Karpas-422 (cell line): ENCODE data around the gene RBM39. TPM values are rescaled to one million over a fixed set of nuclear protein-coding genes. Genes with fewer than 3 reads are reported as not detected.
A peak's percentile ranks its signal among the peaks of the same experiment; 100 is the strongest.

Experiments used
- DNase-seq: peaks from one replicate; pipeline ENCODE4 v3.0.0-alpha.2; 2015
- H2AFZ ChIP-seq: fragments of 200-600 bp; sonication (generic); 2 replicates; pipeline ENCODE4 v1.6.1; 2014; ENCODE audit warnings: antibody characterized with exemption, low read length, mixed read lengths
- H3K27ac ChIP-seq: fragments of 200-600 bp; sonication (generic); 2 replicates; pipeline ENCODE4 v1.5.1; 2014; ENCODE audit warnings: mild to moderate bottlenecking, low read length, moderate library complexity
- H3K27me3 ChIP-seq: fragments of 200-600 bp; sonication (generic); 2 replicates; pipeline ENCODE4 v1.6.1; 2014; ENCODE audit warnings: low read length, mixed read lengths
- H3K36me3 ChIP-seq: fragments of 200-600 bp; sonication (generic); 2 replicates; pipeline ENCODE4 v1.6.1; 2014; ENCODE audit warnings: low read length, mixed read lengths; ENCODE audit not compliant: insufficient read depth
- H3K4me1 ChIP-seq: fragments of 200-600 bp; sonication (generic); 2 replicates; pipeline ENCODE4 v1.6.1; 2014; ENCODE audit warnings: mild to moderate bottlenecking, low read length, mixed read lengths
- H3K4me2 ChIP-seq: fragments of 200-600 bp; sonication (generic); 2 replicates; pipeline ENCODE4 v1.6.1; 2014; ENCODE audit warnings: low read length, low read depth, mild to moderate bottlenecking; ENCODE audit not compliant: poor library complexity, severe bottlenecking
- H3K4me3 ChIP-seq: fragments of 200-600 bp; sonication (generic); 2 replicates; pipeline ENCODE4 v1.5.1; 2014; ENCODE audit warnings: mild to moderate bottlenecking, antibody characterized with exemption, low read length, mixed read lengths
- H3K79me2 ChIP-seq: fragments of 200-600 bp; sonication (generic); 2 replicates; pipeline ENCODE4 v1.6.1; 2014; ENCODE audit warnings: mild to moderate bottlenecking, low read length, mixed read lengths
- H3K9ac ChIP-seq: fragments of 200-600 bp; sonication (generic); 2 replicates; pipeline ENCODE4 v1.6.0; 2014; ENCODE audit warnings: low read length
- H3K9me2 ChIP-seq: fragments of 200-600 bp; sonication (generic), shearing (Covaris generic); replicated peaks from 2 replicates; pipeline ENCODE4 v1.6.0; 2014; ENCODE audit warnings: mild to moderate bottlenecking, low read length, moderate library complexity; ENCODE audit not compliant: insufficient read depth
- H3K9me3 ChIP-seq: fragments of 300-700, 200-600 bp; sonication (generic); 2 replicates; pipeline ENCODE4 v1.6.1; 2014; ENCODE audit warnings: low read length, mixed read lengths
- H4K20me1 ChIP-seq: fragments of 200-600 bp; sonication (generic); 2 replicates; pipeline ENCODE4 v1.6.1; 2014; ENCODE audit warnings: mild to moderate bottlenecking, antibody characterized with exemption, low read length, low read depth; ENCODE audit not compliant: insufficient read depth
- total RNA-seq: library from RNA; depleted of rRNA; stranded (reverse); fragments of >200 nt; shearing (Covaris generic); gene quantifications from 2 replicates; pipeline ENCODE4 v1.2.3, GENCODE V29; 2014; ENCODE audit warnings: low replicate concordance

The RBM39 gene
- total RNA-seq, 1 experiment from 2014 or later: 375 TPM

GRCh38 chr20:35773154-35773751 is 31.2 kb upstream of the RBM39 start:
- H4K20me1 ChIP-seq: no peaks in the 10 kb centered on the region

GRCh38 chr20:35772563-35773058 is 30.6 kb upstream of the RBM39 start:
- DNase-seq: no peak
- Histone ChIP-seq H2AFZ (no peak overlapping the region), H3K36me3 (peaks cover 5% of the 10 kb centered on the region; the same call in 1 of the 2 replicates), H3K9me3 (no peaks in the 10 kb centered on the region), H3K9ac (peak overlapping the region; percentile 79), H4K20me1 (no peaks in the 10 kb centered on the region), H3K4me1 (peaks cover 32% of the 10 kb centered on the region), H3K9me2 (no peaks in the 10 kb centered on the region), H3K27ac (peak overlapping the region; percentile 51), H3K4me2 (peak overlapping the region; percentile 88), H3K79me2 (peaks cover 53% of the 10 kb centered on the region), H3K27me3 (no peaks in the 10 kb centered on the region), H3K4me3 (peak overlapping the region; percentile 77)

More at GRCh38 chr20:35773154-35773751, 31.2 kb upstream of the RBM39 start:
- peak overlapping the region; percentile 51 for H3K27ac ChIP-seq
- peaks cover 5% of the 10 kb centered on the region; the same call in 1 of the 2 replicates for H3K36me3 ChIP-seq
- no peak overlapping the region for H2AFZ ChIP-seq
- H3K4me3 ChIP-seq: peak overlapping the region; percentile 77
- peak overlapping the region; percentile 88 for H3K4me2 ChIP-seq
- no peaks in the 10 kb centered on the region for H3K27me3 ChIP-seq
- DNase-seq: peak; percentile 47
- H3K9me2 ChIP-seq: no peaks in the 10 kb centered on the region
- no peaks in the 10 kb centered on the region for H3K9me3 ChIP-seq
- H3K9ac ChIP-seq: peak overlapping the region; percentile 79
- H3K4me1 ChIP-seq: peaks cover 27% of the 10 kb centered on the region
- peaks cover 59% of the 10 kb centered on the region for H3K79me2 ChIP-seq

- Histone ChIP-seq H3K9me3 (no peaks in the 10 kb centered on the region), H3K4me3 (peak within 1 kb of the TSS; percentile 77), H3K27ac (peak within 1 kb of the TSS; percentile 51), H2AFZ (peak within 1 kb of the TSS; percentile 22; the same call in 1 of the 2 replicates), H3K4me2 (peak within 1 kb of the TSS; percentile 88), H4K20me1 (no peaks in the 10 kb centered on the region), H3K79me2 (peaks cover 46% of the 10 kb centered on the region), H3K27me3 (no peaks in the 10 kb centered on the region), H3K9me2 (no peaks in the 10 kb centered on the region), H3K36me3 (peaks cover 5% of the 10 kb centered on the region; the same call in 1 of the 2 replicates), H3K9ac (peak within 1 kb of the TSS; percentile 79), H3K4me1 (peaks cover 32% of the 10 kb centered on the region)
- peak; percentile 98 for DNase-seq
Measured at GRCh38 chr20:35771689-35772562, 29.9 kb upstream of the RBM39 start, which contains the start of gene PHF20. PHF20 (plus strand) TSS chr20:35772015; CDS start chr20:35801523, 29,508 bp downstream.

- Histone ChIP-seq H3K9ac (no peak overlapping the region), H3K4me1 (peaks cover 32% of the 10 kb centered on the region), H2AFZ (peak overlapping the region; percentile 22; the same call in 1 of the 2 replicates), H3K36me3 (peaks cover 5% of the 10 kb centered on the region; the same call in 1 of the 2 replicates), H3K9me2 (no peaks in the 10 kb centered on the region), H3K27ac (no peak overlapping the region), H3K4me3 (no peak overlapping the region), H4K20me1 (no peaks in the 10 kb centered on the region), H3K4me2 (no peak overlapping the region), H3K9me3 (no peaks in the 10 kb centered on the region), H3K27me3 (no peaks in the 10 kb centered on the region), H3K79me2 (peaks cover 40% of the 10 kb centered on the region)
- no peak for DNase-seq
Measured at GRCh38 chr20:35771367-35771688, 29.3 kb upstream of the RBM39 start.

- no peak overlapping the region for H3K27ac ChIP-seq
- H3K4me2 ChIP-seq: no peak overlapping the region
- H3K27me3 ChIP-seq: no peaks in the 10 kb centered on the region
- no peaks in the 10 kb centered on the region for H3K9me3 ChIP-seq
- H3K4me3 ChIP-seq: no peak overlapping the region
- H2AFZ ChIP-seq: peak overlapping the region; percentile 80
- H3K9me2 ChIP-seq: no peaks in the 10 kb centered on the region
- H3K9ac ChIP-seq: no peak overlapping the region
- peaks cover 19% of the 10 kb centered on the region for H3K79me2 ChIP-seq
- no peaks in the 10 kb centered on the region for H3K36me3 ChIP-seq
- no peaks in the 10 kb centered on the region for H4K20me1 ChIP-seq
- peaks cover 25% of the 10 kb centered on the region for H3K4me1 ChIP-seq
- no peak for DNase-seq
Measured at GRCh38 chr20:35768731-35769664, 26.9 kb upstream of the RBM39 start.

GRCh38 chr20:35767683-35768481 is 25.8 kb upstream of the RBM39 start:
- H3K36me3 ChIP-seq: no peaks in the 10 kb centered on the region
- no peaks in the 10 kb centered on the region for H3K27me3 ChIP-seq
- H3K4me3 ChIP-seq: no peak overlapping the region
- H3K27ac ChIP-seq: no peak overlapping the region
- peak overlapping the region; percentile 80 for H2AFZ ChIP-seq
- no peaks in the 10 kb centered on the region for H3K9me2 ChIP-seq
- H3K4me1 ChIP-seq: peaks cover 15% of the 10 kb centered on the region
- H3K9ac ChIP-seq: peak overlapping the region; percentile 50; the same call in 1 of the 2 replicates
- peak overlapping the region; percentile 36 for H3K4me2 ChIP-seq
- H4K20me1 ChIP-seq: no peaks in the 10 kb centered on the region
- H3K9me3 ChIP-seq: no peaks in the 10 kb centered on the region
- DNase-seq: peak; percentile 72
- peaks cover 8% of the 10 kb centered on the region for H3K79me2 ChIP-seq

GRCh38 chr20:35766843-35767242 is 24.8 kb upstream of the RBM39 start:
- H3K27me3 ChIP-seq: no peaks in the 10 kb centered on the region

More at GRCh38 chr20:35766843-35767242, 24.8 kb upstream of the RBM39 start:
- no peak for DNase-seq
- Histone ChIP-seq H3K4me2 (no peak overlapping the region), H3K9me2 (no peaks in the 10 kb centered on the region), H3K9me3 (no peaks in the 10 kb centered on the region), H3K36me3 (no peaks in the 10 kb centered on the region), H2AFZ (no peak overlapping the region), H3K4me1 (peaks cover 12% of the 10 kb centered on the region), H3K79me2 (no peaks in the 10 kb centered on the region), H4K20me1 (no peaks in the 10 kb centered on the region), H3K4me3 (no peak overlapping the region), H3K27ac (no peak overlapping the region), H3K9ac (no peak overlapping the region)
